Stimulated activated CD8-positive, alpha-beta memory T cell treated with anti-CD3 and anti-CD28 coated beads, Interleukin-4, amount 100 ng/mL, for 24 hours (primary cell): ENCODE results near the gene DAB2IP.
A peak's percentile ranks its signal among the peaks of the same experiment; 100 is the strongest.

Experiments used
- DNase-seq: peaks from one replicate; pipeline ENCODE4 v3.0.0-alpha.2; 2020; ENCODE audit warnings: low read depth

DAB2IP gene

DNA sequence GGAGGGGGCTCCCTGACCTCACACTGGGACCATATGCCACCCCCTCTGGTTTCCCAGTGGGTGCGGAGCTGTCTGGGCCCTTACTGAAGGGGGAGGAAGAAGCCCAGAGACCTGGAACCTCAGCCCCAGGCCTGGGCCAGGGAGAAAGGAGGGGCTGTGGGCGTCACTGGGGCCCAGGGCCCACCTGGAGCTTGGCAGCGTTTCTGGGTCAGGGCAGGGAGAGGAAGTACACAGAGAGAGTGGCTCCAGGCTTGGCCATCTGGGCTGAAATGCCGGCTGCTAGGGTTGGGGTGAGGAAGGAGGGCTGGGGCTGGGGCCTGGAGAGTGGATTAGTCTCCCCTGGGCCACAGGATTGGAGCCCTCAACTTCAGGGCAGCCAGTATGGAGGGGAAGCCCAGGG is 6.4 kb upstream of the DAB2IP start:
- DNase-seq = no peak

DNA sequence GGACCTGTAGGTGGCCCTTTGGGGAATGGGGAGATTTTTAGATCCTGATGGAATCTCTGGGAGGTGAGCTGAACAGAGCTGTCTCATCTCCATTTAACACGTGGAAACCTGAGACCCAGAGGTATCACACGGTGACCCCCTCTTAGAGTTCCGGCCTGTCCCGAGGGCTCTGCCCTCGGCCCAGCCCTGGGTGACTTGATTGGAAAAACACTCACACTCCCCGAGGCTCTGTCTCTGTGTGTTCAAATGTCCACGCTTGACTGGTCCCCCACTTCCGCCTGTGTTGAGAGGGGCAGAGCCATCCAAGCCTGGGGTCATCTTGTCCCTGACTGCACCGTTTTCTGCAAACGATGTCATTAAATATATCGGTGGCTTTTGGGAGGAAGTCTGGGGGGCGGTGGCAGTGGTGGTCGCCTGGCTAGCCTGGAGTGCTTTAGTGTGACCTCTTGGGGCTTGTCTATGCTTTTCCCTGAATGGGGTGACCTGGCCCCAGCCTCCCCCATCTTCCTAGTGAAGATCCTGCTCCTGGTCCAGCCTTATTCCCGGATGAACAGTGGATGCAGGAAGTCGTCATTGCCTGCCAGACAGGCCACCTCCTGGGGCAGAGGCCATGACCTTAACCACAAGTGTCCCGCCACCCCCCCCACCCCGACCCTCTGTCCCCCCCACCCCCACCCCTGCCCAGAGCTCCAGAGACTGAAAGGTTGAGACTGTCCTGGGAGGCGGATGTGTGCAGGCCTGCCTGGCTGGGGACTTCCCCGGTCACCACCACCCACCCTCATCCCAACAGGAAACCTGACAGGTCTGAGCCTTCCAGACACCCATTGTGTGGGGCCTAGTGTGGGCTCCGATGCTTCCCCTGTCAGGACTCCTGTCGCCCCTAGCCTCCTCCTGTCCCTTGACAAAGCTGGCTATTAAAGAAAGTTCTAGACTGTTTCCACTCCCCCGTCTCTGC is 5.3 kb upstream of the DAB2IP start:
- DNase-seq = no peak

DNA sequence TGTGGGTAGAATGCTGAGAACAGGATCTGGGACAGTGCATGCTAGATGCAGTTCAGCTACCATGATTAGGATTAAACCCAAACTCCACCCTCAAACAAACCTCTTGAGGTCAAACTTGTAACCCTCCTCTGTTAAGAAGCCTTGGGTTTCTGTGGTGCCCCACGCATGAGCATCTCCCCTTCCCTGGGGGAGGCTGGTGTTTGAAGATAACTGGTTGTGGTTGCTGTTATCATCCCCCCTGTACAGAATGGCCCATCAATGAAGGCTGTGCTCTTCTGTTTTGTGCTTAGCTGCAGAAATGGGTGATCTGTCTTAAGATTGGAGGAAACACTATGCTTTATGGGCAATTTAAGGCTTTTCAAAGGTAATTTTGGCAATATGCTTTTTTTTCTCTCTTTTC is 4.4 kb upstream of the DAB2IP start:
- DNase-seq = no peak

DNA sequence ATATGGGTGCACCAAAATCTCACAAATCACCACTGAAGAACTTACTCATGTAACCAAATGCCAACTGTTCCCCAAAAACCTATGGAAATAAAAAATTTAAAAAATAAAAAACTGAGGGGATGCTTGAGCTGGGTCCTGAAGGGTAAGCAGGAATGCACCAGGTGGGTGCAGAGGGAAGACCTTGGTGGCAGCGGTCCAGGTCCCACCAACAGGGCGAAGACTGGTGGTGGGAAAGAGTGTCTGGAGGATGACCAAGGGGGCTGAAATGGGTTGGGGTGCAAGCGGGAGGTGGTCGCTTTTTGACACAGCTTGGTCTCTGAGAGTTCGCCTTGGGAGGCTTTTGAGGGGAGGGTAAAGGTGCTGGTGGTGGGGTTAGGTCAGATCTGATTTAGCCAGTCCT is 3.3 kb upstream of the DAB2IP start:
- DNase-seq = no peak

DNA sequence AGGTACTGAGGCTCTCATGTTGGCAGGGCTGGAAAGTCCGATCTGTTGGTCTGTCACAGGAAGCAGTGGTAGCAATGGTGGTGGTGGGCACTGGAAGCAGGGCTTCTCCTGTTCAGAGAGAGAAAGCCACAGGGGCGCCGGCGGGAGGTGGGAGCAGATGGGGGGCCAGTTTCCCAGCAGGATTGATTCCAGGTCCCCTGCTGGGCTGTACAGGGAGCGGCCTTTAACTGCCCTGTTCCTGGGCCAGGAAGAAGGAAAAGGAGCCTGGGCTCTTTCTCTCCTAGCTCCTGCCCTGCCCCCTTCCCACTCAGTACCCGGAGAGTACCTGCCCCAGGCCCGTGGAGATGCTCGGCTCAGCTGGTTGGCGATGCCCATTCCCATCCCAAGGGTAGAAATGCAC is 2.6 kb upstream of the DAB2IP start:
- DNase-seq = no peak

DNA sequence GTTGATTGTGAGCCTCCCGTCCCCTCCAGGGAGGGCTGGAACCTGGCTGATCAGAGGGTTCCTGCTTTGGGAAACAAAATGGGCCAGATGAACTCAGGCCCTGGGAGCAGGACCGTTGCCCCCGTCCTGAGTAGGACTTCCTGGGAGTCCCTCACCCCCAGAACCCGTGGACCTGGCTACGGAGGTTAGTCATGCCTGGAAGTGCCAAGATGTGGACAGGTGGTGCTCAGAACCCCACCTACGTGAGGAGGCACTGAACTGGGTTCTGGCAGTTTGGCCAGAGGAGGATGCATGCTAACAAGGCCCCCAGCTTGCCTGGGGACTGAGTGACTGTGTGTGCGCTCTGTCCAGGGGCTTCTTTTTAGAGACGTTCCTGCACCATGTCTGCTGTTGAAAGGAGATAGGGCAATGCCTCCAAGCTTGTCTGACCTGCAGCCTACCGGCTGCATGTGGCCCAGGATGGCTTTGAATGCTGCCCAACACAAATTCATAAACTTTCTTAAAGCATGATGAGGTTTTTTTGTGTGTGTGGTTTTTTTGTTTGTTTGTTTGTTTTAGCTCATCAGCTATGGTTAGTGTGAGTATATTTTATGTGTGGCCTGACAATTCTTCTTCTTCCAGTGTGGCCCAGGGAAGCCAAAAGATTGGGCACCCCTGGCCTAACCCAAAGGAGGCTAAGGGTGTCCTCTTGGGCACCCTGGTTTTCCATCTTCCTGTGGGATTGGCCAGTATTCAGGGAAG is 1.8 kb upstream of the DAB2IP start:
- no peak for DNase-seq

DNA sequence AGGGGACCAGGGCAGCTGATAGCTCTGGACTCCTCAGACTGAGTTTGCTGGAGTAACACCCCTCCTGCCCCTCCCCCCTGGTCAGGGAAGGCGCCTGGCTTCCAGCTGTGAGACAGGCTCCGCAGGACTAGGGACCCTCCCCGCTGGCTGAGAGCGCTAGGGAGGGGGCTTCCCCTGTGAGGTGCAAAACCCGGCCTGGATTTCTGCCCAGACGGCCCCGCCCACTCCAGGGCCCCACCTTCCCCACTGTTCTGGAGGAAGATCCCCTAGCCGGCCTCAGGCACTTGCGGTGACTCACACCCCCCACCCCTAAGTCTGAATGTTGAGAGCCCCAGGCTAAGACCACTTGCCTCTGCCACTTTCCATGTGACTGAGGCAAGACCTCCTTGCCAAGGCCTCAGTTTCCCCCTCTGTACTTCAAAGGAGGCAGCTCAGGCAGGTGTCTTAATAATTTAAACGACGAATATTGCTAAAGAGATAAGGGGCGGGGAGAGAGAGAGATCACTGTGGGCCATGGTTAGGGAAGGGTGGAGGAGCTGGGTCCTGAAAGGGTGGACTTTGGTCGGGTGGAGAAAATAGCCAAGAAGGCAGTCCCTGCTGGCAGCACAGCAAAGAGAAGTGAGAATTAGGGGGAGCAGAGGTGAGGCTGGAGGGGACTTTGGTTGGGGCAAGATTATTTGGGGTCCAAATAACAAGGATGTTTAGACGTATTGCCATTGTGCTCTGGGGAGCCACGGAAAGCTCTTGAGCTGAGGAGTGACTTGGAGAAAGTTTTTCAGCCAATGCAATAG is 1.0 kb upstream of the DAB2IP start:
- DNase-seq = peak; percentile 23

DNA sequence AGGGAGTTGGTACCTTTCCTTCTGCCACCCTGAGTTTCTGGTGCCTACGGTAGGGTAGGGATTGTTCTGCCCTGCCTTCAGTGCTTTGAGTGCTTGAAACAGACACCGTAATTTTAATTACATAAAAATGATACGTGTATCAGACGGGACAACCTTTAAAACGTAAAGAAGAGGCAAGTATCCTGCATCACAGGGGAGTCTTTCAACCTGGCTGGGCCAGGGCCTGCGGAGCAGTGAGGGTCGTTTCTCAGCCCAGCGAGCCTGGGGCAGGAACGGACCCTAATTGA is 483 bp upstream of the DAB2IP start:
- no peak for DNase-seq

DNA sequence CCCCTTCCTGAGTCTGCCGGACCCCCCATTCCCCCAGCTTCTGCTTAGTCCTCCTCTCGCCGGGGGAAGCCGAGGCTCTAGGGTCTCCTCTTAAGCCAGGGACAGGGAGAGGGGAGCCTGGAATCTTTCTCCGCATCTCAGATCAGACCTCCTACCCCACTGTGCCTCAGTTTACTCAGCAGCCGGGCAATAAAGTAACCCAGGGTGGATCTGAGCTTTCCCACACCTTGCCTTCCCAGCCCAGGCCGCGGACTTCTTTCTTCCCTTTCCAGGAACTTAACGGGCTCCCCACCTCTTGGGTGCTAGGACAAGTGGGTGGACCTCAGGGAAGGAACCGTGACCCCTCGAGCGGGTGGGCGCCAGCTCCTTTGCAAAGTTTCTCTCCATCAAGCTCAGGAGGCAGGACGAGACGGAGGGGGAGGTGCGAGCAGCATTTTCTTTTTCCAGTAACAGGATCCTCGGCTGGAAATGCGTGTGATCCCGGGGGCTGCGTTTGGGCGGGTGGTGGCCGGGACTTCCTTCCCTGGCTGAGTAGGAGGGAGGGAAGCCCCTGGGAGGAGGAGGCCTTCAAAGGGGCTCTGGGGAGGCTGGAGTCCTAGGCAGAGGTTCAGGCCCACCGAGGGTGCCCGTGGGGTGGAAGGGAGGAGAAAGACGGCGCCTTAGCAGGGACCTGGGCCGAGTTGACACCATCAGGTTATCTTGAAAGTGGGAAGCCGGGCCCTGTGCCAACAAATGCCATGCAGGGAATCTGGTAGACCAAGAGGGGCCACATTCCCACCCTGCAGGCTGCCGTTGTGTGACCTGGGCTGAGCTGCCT is 795 bp downstream of the DAB2IP start:
- DNase-seq = no peak

DNA sequence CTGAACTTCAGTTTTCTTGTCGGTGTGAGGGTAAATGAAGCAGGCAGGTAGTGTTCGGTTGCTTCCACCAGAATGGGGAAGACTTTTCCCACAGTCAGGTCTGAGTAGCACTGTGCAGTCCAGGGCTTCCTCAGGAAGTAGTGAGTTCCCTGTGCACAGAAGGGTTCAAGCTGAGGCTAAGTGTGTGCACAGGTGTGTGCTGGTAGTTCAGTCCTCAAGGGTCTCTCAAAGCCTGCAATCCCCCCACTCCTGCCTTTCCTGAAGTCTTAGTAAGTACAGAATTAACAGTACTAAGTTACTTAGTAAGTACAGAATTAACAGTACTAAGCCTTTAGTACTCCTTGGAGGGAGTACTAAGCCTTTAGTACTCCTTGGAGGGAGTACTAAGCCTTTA is 1.4 kb downstream of the DAB2IP start:
- DNase-seq = no peak

DNA sequence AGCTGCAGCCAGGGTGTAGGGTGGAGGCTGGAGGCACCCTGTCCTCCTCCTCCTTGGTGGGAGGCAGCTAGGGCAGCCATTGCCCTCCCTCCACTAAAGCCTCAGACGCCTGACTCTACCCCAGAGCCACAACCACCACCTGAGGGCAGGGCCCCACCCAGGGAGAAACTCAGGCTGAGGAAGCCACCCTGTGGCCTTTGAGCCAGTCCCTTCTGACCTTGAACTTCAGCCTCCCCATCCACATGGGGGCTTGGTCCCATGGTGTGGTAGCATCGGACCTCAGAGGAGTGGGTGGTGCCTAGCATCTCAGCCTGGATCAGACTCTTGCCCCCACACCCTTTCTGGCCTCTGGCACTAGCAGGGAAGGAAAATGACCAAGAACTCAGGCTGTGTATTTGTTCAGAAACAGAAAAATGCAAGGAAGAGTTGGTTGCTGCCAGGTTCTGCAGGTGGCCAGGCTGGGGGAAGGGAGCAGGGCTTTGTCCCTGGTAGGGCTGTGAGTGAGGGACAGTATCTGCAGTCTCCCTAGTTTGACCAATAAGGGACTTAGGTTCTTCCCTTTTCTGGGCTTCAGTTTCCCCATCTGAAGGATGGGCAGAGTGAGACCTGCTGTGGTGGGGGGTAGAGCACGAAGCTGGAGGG is 3.2 kb downstream of the DAB2IP start:
- DNase-seq = no peak

DNA sequence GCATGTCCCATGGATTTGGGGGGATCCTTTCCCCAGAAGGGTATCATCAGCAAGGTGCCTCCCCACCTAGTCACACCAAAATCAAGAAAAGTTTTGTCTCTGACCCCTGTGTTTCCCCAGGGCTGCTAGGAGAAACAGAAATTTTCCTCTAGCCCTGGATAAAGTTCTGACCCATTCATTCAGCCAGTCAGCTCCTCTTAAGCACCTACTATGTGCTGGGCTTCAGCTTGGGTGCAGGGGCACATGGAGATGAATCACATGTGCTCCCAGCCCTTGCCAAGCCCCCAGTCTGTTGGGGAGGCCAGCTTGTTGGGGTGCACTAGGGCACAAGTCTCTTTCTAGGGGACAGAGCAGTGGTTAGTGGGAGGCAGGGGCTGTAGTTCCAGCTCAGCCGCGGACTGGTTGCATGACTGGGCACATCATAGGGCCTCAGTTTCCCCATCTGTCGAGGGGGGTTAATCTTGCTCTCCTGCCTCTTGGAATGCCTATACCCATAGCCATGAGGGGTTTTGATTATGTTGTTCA is 3.9 kb downstream of the DAB2IP start:
- no peak for DNase-seq

DNA sequence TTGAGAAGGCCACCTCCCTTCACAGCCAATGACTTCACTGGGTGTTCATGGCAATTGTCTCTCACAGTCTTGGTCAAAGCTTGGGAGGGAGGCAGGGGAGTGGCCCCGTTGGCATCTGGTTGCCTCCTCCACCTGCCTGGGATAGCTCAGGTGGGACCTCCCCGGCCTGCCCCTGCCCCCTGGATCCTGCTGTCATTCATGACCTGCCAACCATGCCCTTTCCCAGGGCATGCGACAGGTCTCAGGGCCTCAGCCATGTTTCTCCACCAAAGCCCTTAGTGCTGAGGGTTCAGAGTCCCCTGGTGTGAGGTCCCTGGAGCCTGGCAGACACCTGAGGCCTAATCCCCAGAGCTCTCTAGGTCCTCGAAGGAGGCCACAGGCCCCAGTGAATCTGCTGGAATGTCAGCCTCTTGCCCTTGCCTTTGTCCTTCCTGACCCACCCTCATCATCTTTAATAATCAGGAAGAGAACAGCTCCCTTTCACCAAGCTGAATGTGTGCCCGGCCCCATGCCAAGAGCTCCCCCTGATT is 5.6 kb downstream of the DAB2IP start:
- no peak for DNase-seq

DNA sequence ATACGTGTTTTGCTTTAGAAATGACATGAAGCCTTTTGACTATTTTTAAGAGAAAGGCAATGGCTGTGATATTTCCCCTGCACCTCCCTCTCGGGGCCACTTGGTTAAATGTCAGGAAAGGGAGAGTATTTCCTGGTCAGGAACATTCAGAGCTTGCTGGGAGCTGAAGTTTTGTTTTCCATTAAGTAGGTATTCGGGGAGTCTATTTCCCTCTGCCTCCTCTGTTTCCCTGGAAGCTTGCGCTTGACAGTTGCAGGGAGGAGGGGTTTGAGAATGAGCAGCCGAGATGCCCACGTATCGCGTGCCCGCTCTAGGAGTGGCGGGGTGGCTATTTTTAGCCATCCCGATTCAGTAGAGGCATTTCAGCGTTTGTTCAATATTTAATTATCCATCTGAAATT is 6.7 kb downstream of the DAB2IP start:
- DNase-seq = no peak

DNA sequence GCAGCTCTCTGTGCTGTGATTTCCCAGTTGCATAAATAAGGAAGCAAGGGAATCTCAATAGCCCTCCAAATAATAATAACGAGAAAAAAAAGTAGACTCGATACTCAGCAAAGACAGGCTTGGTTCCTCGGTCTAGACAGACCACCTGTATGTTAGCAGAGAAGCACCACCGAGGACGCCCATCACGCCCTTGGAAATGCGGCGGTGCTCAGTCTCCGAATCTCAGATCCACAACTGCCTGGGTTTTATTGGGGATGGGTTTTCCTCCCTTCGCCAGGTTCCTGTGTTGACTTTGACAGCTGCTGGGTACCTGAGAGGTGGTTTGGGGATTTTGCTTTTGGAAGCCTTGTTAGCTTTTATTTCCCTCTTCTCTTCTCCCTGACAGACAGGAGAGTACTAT is 7.2 kb downstream of the DAB2IP start:
- no peak for DNase-seq

DNA sequence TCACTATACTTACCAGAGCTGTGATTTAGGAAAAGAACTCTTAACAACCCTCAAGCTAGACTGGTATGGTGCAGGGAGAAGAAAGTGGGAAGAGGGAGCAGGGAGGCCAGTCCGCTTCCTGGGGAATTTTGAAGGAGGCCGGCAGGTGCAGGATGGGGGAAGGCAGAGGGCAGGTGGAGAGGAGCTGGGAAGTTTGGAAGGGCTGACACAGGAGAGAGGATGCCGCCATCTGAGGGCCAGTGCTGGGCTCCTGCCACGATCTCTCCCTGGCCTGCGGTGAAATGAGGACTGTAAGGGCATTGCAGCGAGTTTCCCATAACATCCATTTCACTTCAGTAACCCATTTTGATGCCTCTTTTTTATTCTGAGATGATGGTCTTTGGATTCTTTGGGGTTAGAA is 8.9 kb downstream of the DAB2IP start:
- DNase-seq = no peak

DNA sequence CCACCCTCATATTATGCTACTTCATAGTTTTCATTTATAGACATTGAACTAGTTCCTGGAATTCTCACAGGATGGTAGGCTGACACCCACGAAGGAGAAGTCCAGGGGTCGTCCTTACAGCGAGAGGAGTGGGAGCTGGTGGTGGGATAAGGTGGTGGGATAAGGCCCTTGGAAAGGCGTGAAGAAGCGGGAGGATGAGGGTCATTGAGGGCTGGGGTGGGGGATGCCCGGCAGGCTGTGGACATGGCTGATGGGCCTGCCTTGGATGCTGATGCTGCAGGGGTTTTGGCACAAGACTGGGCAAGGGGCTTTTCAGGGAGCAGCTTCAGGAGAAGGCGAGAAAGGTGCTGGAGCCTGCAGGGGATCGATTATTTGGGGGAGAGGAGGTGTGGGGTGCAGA is 9.4 kb downstream of the DAB2IP start:
- DNase-seq = no peak

DNA sequence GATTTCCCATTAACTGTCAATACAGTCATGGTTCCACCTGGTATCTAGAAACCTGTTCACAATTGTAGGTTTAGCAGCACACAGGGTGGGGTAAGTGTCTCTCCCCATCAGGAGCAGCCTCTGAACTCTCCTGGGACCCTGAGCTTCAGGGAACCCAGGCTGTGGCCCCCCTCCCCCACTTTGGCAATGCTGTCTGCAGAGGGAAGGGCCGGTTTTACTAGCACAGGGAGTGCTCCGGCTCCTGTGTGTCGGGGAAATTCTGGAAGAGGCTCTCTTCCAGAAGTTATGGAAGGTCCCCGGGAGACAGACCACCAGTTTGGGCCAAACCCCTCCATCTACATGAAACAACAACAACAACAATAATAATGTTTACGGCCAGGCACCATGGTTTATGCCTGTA is 9.9 kb downstream of the DAB2IP start:
- no peak for DNase-seq

DNA sequence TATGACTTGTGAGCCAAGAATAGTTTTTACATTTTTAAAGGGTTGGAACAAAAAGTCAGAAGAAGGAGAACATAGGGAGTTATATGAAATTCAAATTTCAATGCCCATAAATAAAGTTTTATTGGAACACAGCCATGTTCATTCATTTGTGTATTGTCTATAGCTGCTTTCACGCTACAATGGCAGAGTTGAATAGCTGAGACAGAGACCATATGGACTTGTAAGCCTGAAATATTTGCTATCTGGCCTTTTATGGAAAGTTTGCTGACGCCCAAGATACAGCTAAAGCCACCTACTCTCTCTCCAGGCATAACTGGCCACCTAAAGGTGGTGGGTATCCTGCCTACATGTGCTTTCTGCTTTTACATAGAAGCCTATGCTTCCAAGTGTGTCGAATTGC is 10.9 kb downstream of the DAB2IP start:
- DNase-seq = no peak

DNA sequence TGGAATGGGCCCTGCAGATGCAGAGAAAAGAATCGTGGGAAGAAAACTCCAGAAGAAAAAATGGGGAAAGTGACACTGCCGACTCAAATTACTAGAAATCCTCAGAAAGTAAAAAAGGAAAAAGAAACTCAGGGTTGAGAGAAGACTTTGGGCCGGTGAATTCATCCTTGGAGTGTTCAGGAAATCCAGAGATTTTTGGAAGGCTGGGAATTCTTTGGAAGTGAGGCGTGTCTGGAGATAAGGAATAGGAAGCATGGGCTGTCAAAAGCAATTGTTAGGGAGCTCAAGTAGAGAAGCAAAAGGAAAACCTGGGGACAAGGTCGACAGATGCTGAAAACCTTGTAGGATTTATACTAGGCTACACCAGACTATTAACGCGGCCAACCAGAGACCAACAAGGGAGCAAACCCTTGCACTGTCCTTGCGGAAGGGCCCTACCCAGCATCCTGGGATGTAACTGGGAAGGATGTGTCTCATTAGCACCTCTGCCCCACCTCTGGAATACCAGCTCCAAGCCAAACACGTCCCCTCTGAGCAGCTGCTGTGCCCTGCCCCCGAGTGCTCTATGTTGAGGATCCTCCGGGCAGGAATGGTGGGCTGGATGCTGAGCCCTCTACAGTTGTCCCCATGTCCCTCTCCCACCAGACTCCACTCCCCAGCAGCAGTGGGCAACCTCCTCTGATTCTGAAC is 11.6 kb downstream of the DAB2IP start:
- DNase-seq = no peak
